Uterus (tissue), 2 donors: ENCODE data around the gene NFIL3.

Experiments
- CTCF ChIP-seq, 4 experiments: fragments of 200-600 bp in 2 of 4; fragments of 450-650 bp in 2 of 4; sonication (generic) in 2 of 4; IDR thresholded peaks; one replicate each; pipeline ENCODE4 v1.5.1; 2016 to 2019; ENCODE audit warnings: antibody characterized with exemption in 4 of 4, mild to moderate bottlenecking in 2 of 4, moderate library complexity in 1 of 4
- POLR2A ChIP-seq, 2 donors: fragments of 450-650 bp; IDR thresholded peaks; one replicate each; pipeline ENCODE4 v1.6.1; 2016; ENCODE audit warnings: antibody characterized with exemption in 2 of 2, mild to moderate bottlenecking in 1 of 2, moderate library complexity in 1 of 2

GRCh38 chr9:91428927-91429351, 5.3 kb upstream of the NFIL3 start:
- no peak for TF ChIP-seq POLR2A (IDR thresholded peaks at IDR 0.05)
- no peak for TF ChIP-seq CTCF (IDR thresholded peaks at IDR 0.05)
